ENCODE measurements around the gene C12orf42.

The C12orf42 gene

GRCh38 chr12:103268831-103269514 is 226.8 kb downstream of the C12orf42 start:
- no peak for DNase-seq (ENCODE audit: low read depth)

DNA sequence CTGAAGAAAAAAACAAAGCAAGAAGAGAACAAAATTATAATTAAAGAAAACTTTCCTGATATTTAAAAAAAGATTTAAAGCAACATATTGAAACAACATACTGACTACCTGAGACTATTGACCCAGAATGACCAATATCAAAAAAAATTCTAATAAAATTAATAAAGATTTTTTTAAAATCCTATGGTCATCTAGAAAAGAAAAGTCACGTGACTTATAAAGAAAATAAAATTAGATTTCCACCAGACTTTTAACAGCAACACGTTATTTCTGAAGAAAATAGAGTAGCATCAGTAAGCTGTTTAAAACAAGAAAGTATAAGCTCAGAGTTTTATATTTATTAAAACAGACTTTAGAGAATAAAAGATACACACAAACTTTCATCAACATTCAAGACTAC is 238.0 kb downstream of the C12orf42 start:
- no peak for DNase-seq (ENCODE audit: low read depth)

All from ELR (cell line).